ENCODE results near the gene HOXB2. TPM values are rescaled to one million over a fixed set of nuclear protein-coding genes. Genes with fewer than 3 reads are reported as not detected.

The HOXB2 gene
- total RNA-seq, 1 experiment from 2014 or later: 3.7 TPM

DNA sequence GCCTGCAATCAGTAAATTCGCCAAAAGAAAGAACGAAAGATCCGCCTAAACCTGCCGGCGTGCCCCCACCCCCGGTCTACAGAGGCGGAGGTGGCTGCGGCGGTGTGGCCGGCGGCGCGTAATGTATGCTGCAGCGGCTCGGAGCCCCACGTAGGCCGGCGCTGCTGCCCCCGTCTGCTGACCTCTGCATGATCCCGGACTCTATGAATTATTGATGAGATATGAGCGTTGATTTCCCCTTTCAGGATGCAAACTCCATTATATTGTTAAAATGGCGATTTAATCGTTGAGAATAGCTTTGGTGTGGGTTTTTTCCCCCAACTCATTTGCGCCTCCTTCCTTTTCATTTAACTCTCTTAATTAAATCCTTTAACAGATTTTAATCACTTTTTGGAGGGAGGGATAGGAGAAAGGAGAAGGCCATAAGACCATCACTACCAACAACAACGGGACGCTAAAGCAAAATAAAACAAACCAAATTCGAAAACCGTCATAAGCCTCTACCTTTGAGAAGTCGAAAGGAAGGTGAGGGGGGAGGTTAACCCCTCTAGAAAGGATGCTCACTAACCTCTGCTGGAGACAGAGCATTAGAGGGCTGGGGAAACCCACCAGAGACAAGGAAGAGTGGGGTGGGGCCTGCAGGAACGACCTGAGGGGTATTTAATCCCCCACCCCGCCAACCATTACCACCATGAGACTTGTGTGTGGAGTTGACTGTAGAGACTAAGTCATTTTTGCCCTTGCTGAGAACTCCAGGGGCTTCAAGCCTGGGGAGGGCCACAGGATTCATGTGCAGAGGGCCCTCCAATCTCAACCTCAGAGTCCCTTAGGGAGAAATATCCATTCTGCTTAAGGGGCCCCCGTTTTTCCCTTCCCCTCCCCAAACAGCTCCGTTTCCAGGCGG lies 41.7 kb upstream of the HOXB2 start:
- Mint-ChIP-seq H3K9me3 (no peaks in the 10 kb centered on the region), H3K36me3 (no peaks in the 10 kb centered on the region), H3K27me3 (ENCODE audit: low read depth) (peaks cover 100% of the 10 kb centered on the region; the same call in 1 of the 2 replicates), H3K4me3 (no peak overlapping the region), H3K4me1 (peaks cover 43% of the 10 kb centered on the region), H3K27ac (no peak overlapping the region)
- no peak for TF ChIP-seq NR1H2 (CRISPR knock-in tag; IDR thresholded peaks at IDR 0.05)
- TF ChIP-seq, protein P1, sequence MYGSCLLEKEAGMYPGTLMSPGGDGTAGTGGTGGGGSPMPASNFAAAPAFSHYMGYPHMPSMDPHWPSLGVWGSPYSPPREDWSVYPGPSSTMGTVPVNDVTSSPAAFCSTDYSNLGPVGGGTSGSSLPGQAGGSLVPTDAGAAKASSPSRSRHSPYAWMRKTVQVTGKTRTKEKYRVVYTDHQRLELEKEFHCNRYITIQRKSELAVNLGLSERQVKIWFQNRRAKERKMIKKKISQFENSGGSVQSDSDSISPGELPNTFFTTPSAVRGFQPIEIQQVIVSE (CRISPR knock-in tag; IDR thresholded peaks at IDR 0.05; ENCODE audit: borderline replicate concordance): 0 out of 2 replicates have a peak, but pooled peaks have one; percentile 54
- DNase-seq (ENCODE audit: low spot score): no peak
- POLR2A ChIA-PET: no interaction called here
- CTCF ChIA-PET: interaction anchor here (1.4 to 3.6 kb wide), 5 partner anchors 31 to 371 kb away, joined by 3 to 21 read pairs (median 5); no protein-coding TSS in a partner anchor
- ATAC-seq: no peak

- no peak overlapping the region for H3K4me3 Mint-ChIP-seq
- CTCF ChIA-PET: interaction anchor here (1.0 kb wide), 1 partner anchor 8 kb away, joined by 4 read pairs; no protein-coding TSS in a partner anchor
- H3K27ac Mint-ChIP-seq: no peak overlapping the region
- H3K4me1 Mint-ChIP-seq: peaks cover 43% of the 10 kb centered on the region
- H3K9me3 Mint-ChIP-seq: no peaks in the 10 kb centered on the region
- POLR2A ChIA-PET: no interaction called here
- DNase-seq (ENCODE audit: low spot score) (no peak), ATAC-seq (no peak)
- H3K27me3 Mint-ChIP-seq (ENCODE audit: low read depth): peaks cover 100% of the 10 kb centered on the region; the same call in 1 of the 2 replicates
- H3K36me3 Mint-ChIP-seq: no peaks in the 10 kb centered on the region
- TF ChIP-seq RORB (CRISPR knock-in tag; IDR thresholded peaks at IDR 0.05) (no peak), ARID4B (CRISPR knock-in tag; IDR thresholded peaks at IDR 0.05; ENCODE audit: borderline replicate concordance) (no peak), NR2C2 (CRISPR knock-in tag; IDR thresholded peaks at IDR 0.05) (no peak), NR1H2 (CRISPR knock-in tag; IDR thresholded peaks at IDR 0.05) (no peak), MAX (CRISPR knock-in tag; IDR thresholded peaks at IDR 0.05) (no peak)
- TF ChIP-seq, protein P2, sequence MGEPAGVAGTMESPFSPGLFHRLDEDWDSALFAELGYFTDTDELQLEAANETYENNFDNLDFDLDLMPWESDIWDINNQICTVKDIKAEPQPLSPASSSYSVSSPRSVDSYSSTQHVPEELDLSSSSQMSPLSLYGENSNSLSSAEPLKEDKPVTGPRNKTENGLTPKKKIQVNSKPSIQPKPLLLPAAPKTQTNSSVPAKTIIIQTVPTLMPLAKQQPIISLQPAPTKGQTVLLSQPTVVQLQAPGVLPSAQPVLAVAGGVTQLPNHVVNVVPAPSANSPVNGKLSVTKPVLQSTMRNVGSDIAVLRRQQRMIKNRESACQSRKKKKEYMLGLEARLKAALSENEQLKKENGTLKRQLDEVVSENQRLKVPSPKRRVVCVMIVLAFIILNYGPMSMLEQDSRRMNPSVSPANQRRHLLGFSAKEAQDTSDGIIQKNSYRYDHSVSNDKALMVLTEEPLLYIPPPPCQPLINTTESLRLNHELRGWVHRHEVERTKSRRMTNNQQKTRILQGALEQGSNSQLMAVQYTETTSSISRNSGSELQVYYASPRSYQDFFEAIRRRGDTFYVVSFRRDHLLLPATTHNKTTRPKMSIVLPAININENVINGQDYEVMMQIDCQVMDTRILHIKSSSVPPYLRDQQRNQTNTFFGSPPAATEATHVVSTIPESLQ (CRISPR knock-in tag; IDR thresholded peaks at IDR 0.05): no peak
- TF ChIP-seq, protein P3, sequence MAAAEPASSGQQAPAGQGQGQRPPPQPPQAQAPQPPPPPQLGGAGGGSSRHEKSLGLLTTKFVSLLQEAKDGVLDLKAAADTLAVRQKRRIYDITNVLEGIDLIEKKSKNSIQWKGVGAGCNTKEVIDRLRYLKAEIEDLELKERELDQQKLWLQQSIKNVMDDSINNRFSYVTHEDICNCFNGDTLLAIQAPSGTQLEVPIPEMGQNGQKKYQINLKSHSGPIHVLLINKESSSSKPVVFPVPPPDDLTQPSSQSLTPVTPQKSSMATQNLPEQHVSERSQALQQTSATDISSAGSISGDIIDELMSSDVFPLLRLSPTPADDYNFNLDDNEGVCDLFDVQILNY (CRISPR knock-in tag; IDR thresholded peaks at IDR 0.05): no peak
These were observed 39.4 kb upstream of the HOXB2 start for GRCh38 chr17:48584223-48584741.

DNA sequence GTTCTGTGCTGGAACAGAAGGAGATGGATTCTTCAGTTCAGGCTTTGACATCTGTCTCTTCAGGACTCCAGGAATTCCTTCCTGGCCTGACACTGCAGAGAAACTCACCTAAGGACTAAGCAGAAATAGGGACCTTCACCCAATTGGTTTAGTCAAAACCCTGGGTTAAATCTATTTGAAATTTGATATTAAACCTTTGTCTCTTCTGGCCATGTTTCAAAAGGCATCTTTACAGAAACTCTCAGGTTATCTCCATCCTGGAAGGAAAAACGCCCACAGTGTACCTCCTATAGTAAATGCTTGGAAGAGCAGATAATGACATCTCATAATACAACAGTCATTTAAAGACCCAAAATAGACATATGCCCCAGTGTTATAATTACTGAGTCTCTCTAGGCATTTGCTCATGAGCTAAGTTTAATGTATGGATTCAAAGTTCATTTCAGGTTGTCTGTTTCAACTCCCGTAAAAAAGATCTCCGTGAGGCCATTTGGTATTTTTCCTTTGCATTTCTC lies 38.9 kb upstream of the HOXB2 start:
- POLR2A ChIA-PET: no interaction called here
- Mint-ChIP-seq H3K27me3 (ENCODE audit: low read depth) (peaks cover 100% of the 10 kb centered on the region; the same call in 1 of the 2 replicates), H3K36me3 (no peaks in the 10 kb centered on the region), H3K4me1 (peaks cover 48% of the 10 kb centered on the region), H3K4me3 (no peak overlapping the region), H3K9me3 (no peaks in the 10 kb centered on the region), H3K27ac (no peak overlapping the region)
- ATAC-seq (no peak), DNase-seq (ENCODE audit: low spot score) (no peak)
- no peak for TF ChIP-seq SOX15 (CRISPR knock-in tag; IDR thresholded peaks at IDR 0.05)
- no peak for TF ChIP-seq MYBL2 (CRISPR knock-in tag; IDR thresholded peaks at IDR 0.05)
- TF ChIP-seq TCF7 (CRISPR knock-in tag; IDR thresholded peaks at IDR 0.05; ENCODE audit: low read depth): no peak
- no peak for TF ChIP-seq ZNF396 (CRISPR knock-in tag; IDR thresholded peaks at IDR 0.05; ENCODE audit: borderline replicate concordance)
- TF ChIP-seq ETV6 (CRISPR knock-in tag; IDR thresholded peaks at IDR 0.05): no peak
- TF ChIP-seq CREM (CRISPR knock-in tag; IDR thresholded peaks at IDR 0.05): no peak
- TF ChIP-seq, protein P4, sequence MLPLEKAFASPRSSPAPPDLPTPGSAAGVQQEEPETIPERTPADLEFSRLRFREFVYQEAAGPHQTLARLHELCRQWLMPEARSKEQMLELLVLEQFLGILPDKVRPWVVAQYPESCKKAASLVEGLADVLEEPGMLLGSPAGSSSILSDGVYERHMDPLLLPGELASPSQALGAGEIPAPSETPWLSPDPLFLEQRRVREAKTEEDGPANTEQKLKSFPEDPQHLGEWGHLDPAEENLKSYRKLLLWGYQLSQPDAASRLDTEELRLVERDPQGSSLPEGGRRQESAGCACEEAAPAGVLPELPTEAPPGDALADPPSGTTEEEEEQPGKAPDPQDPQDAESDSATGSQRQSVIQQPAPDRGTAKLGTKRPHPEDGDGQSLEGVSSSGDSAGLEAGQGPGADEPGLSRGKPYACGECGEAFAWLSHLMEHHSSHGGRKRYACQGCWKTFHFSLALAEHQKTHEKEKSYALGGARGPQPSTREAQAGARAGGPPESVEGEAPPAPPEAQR (CRISPR knock-in tag; IDR thresholded peaks at IDR 0.05): no peak
- no peak for TF ChIP-seq ATF3 (CRISPR knock-in tag; conservative IDR thresholded peaks at IDR 0.05)
- no peak for TF ChIP-seq JAZF1 (CRISPR knock-in tag; IDR thresholded peaks at IDR 0.05)
- no peak for TF ChIP-seq NFATC4 (CRISPR knock-in tag; IDR thresholded peaks at IDR 0.05)
- CTCF ChIA-PET: interaction anchor here (1.0 kb wide), 1 partner anchor 9 kb away, joined by 4 read pairs; no protein-coding TSS in a partner anchor

Data from WTC11 (cell line).